Ovary (tissue), 9 donors: Measurements from ENCODE around the gene PTPRG. TPM values are rescaled to one million over a fixed set of nuclear protein-coding genes. Genes with fewer than 3 reads are reported as not detected.
"Not testable (repeated sequence)": the region's sequence is repeated elsewhere in the genome, so short reads cannot be mapped to it uniquely, and the experiment has no call there.

Experiments used
- DNase-seq, 5 donors: peaks; one replicate each; pipeline ENCODE4 v3.0.0-alpha.2; 2019 to 2020
- H3K27ac ChIP-seq, 2 donors: fragments of 200-600 bp; one replicate each; pipeline versions ENCODE4 v1.5.1 to v1.8.0; 2019 to 2022
- H3K27me3 ChIP-seq: fragments of 200-600 bp; one replicate; pipeline ENCODE4 v1.8.0; 2022
- H3K36me3 ChIP-seq: fragments of 200-600 bp; sonication (generic); one replicate; pipeline ENCODE4 v1.5.1; 2019
- H3K4me1 ChIP-seq: one replicate; pipeline ENCODE4 v1.8.1; 2013; ENCODE audit warnings: mild to moderate bottlenecking, moderate library complexity; ENCODE audit not compliant: insufficient read depth
- H3K4me3 ChIP-seq: fragments of 200-600 bp; sonication (generic); one replicate; pipeline ENCODE4 v1.5.1; 2017
- H3K9me3 ChIP-seq, 2 donors: fragments of 200-600 bp in 1 of 2; sonication (generic) in 1 of 2; one replicate each; pipeline versions ENCODE4 v1.5.1 to v1.8.1; 2013 to 2019; ENCODE audit warnings: mild to moderate bottlenecking in 1 of 2, moderate library complexity in 1 of 2
- EP300 ChIP-seq: sonication (generic); formaldehyde crosslinking; IDR thresholded peaks from one replicate; pipeline ENCODE4 v1.6.1; 2017; ENCODE audit warnings: antibody characterized with exemption
- POLR2A ChIP-seq: fragments of 450-650 bp; IDR thresholded peaks from one replicate; pipeline ENCODE4 v1.6.1; 2017; ENCODE audit warnings: antibody characterized with exemption, mild to moderate bottlenecking, moderate library complexity
- WGBS, 3 donors: extraction: QIAGEN DNeasy Blood & Tissue Kit in 1 of 3; methylation state at CpG; one replicate each; pipeline versions ENCODE4 v1.1.5 to v1.1.7; 2013 to 2017; 5-methylcytosine and 5-hydroxymethylcytosine counted together
- intact Hi-C, 4 donors: fragments of 100-400 bp; cut with DNase I; formaldehyde crosslinking; loops; one replicate each; pipeline versions ENCODE4 v1.11.0 to v1.15.1; 2022 to 2023
- polyA plus RNA-seq, 2 donors: library from polyadenylated mRNA; stranded (reverse); fragments of 200-250 nt in 1 of 2; fragments of 350-450 nt in 1 of 2; fragmentation: Illumina TruSeq in 1 of 2; extraction: RNeasy Lipid Tissue Mini Kit (QIAGEN cat#74804) in 1 of 2; gene quantifications; one replicate each; pipeline ENCODE4 v1.2.3, GENCODE V29; 2013 to 2014
- total RNA-seq, 7 donors: library from RNA; depleted of rRNA in 2 of 7; stranded (reverse); fragments of >200 nt in 2 of 7; fragmentation: NEBNext Ultra II Directional in 3 of 7; extraction: Animal tissue kit (Norgen Biotek cat#: 25700) in 3 of 7; gene quantifications; one replicate each; pipeline versions ENCODE4 v1.1.0 to v1.2.4, GENCODE V29; 2016 to 2023
- TF ChIP-seq, protein P1 (sequence below), 3 donors: fragments of 450-650 bp in 2 of 3; fragments of 200-600 bp in 1 of 3; IDR thresholded peaks; one replicate each; pipeline versions ENCODE4 v1.5.1 to v1.8.0; 2016 to 2022; ENCODE audit warnings: antibody characterized with exemption in 3 of 3, mild to moderate bottlenecking in 1 of 3
- donor health status: DM: no; HTN: no; CAD: no; lungs with moderate emphysema.
- donor health status: DM: no; HTN: no; CAD: no.
- donor health status: Bipolar disorder and iron deficiency.
- donor health status: DM: yes; HTN: yes; CAD: no.
- donor health status: DM: no; HTN: no; CAD: no.
- donor health status: DM: yes; HTN: yes; CAD: no.

PTPRG gene
- total and polyA plus RNA-seq, 9 donors: 18.2 to 87.9 (median 47.7) TPM

DNA sequence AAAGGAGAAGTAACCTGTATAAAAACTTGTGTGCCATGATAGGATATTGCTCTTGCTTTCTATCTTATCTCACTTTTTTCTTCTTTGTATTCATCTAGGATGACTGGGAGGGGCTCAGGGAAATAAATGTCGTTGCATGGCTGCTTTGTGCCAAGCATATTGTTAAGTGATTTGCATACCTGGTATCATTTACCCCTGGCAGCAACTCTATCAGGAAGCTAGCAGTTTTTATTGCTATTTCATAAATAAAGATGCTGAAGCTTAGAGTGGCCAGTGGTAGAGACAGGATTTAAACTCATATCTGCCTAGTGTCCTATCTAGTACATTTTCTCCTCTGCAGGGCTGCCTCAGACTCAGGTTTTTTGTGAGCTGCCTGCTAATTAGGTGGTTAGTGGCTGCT is 253.3 kb downstream of the PTPRG start:
- intact Hi-C loops: no loop called here
- H3K27me3 ChIP-seq: no peaks in the 10 kb centered on the region
- WGBS, 3 donors: 28 to 35% (median 29%) methylated on average over 1 of the region's 1 CpG
- no peaks in the 10 kb centered on the region for H3K36me3 ChIP-seq
- no peaks in the 10 kb centered on the region for H3K9me3 ChIP-seq
- H3K4me3 ChIP-seq: no peak overlapping the region
- H3K27ac ChIP-seq: no peak overlapping the region
- TF ChIP-seq EP300: no peak
- TF ChIP-seq, protein P1, sequence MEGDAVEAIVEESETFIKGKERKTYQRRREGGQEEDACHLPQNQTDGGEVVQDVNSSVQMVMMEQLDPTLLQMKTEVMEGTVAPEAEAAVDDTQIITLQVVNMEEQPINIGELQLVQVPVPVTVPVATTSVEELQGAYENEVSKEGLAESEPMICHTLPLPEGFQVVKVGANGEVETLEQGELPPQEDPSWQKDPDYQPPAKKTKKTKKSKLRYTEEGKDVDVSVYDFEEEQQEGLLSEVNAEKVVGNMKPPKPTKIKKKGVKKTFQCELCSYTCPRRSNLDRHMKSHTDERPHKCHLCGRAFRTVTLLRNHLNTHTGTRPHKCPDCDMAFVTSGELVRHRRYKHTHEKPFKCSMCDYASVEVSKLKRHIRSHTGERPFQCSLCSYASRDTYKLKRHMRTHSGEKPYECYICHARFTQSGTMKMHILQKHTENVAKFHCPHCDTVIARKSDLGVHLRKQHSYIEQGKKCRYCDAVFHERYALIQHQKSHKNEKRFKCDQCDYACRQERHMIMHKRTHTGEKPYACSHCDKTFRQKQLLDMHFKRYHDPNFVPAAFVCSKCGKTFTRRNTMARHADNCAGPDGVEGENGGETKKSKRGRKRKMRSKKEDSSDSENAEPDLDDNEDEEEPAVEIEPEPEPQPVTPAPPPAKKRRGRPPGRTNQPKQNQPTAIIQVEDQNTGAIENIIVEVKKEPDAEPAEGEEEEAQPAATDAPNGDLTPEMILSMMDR (IDR thresholded peaks at IDR 0.05): no peak
- no peak for TF ChIP-seq POLR2A
- H3K4me1 ChIP-seq: peaks cover 14% of the 10 kb centered on the region
- DNase-seq: no peak

DNA sequence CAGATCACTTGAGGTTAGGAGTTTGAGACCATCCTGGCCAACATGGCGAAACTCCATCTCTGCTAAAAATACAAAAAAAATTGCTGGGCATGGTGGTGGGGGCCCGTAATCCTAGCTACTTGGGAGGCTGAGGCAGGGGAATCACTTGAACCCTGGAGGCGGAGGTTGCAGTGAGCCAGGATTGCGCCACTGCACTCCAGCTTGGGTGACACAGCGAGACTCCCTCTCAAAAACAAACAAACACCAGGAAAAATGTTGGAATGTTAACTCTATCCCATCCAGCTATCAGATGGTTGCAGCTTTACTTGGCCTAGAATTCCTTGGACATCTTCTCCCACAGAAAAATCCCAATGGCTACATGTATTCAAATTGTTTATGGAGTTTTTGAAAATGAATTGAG is 254.9 kb downstream of the PTPRG start:
- H3K27me3 ChIP-seq, H3K36me3 ChIP-seq, H3K4me1 ChIP-seq, DNase-seq, H3K27ac ChIP-seq, H3K4me3 ChIP-seq, H3K9me3 ChIP-seq, intact Hi-C loops: not testable (repeated sequence)
- 83 to 90% (median 89%) methylated on average over 5 of the region's 5 CpGs for WGBS, 3 donors

DNA sequence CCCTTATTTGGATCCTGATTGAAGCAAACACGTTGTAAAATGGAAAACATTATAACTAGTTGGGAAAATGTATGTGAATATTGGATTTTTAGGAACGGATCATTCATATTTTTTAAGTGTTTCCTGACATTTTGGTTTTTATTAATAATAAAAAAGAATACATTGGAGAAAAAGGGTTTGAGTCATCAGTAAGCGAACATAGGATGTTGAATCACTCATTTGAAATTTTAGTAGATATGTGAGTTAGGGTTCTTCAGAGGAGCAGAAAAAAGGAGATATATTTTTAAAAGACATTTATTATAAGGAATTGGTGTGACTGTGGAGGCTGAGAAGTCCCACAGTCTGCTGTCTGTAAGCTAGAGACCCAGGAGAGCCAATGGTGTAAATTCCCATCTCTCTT is 258.5 kb downstream of the PTPRG start:
- Histone ChIP-seq H3K4me3 (no peak overlapping the region), H3K27me3 (no peaks in the 10 kb centered on the region), H3K4me1 (peaks cover 12% of the 10 kb centered on the region), H3K36me3 (no peaks in the 10 kb centered on the region), H3K9me3 (no peaks in the 10 kb centered on the region), H3K27ac (no peak overlapping the region)
- intact Hi-C loops: no loop called here
- DNase-seq: no peak
- TF ChIP-seq POLR2A (no peak), EP300 (no peak)
- TF ChIP-seq, protein P1 (IDR thresholded peaks at IDR 0.05): no peak
- 92 to 94% (median 94%) methylated on average over 3 of the region's 3 CpGs for WGBS, 3 donors

DNA sequence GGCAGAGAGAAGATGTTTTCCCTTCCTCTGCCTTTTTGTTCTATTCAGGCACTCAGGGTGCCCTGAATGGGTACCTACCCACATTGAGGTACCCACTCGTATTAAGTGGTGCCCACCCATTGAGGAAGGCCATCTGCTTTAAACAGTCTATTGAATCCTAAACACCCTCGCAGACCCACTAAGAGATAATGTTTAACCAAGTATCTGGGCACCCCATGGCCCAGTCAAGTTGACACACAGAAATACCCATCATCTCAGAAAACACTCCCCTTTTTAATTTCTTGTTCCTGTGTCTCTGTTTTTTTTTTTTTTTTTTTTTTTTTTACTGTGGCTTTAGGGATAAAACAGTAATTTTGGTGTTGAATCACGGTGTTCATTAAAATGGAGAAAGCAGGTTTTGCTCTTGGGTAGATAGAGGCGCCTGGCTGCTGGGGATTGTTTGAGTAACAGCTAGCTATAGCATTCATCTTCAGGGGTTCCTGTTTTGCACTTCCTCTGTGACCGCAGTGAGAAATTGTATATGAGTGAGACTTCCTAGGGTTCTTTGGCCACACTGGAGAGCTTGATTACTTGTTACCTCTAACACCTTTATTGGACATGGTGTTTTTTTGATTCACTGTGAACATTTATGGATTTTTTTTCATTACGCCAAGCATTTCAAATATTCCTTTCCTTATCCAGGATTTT is 259.1 kb downstream of the PTPRG start:
- Histone ChIP-seq H3K36me3 (no peaks in the 10 kb centered on the region), H3K4me1 (peaks cover 12% of the 10 kb centered on the region)

DNA sequence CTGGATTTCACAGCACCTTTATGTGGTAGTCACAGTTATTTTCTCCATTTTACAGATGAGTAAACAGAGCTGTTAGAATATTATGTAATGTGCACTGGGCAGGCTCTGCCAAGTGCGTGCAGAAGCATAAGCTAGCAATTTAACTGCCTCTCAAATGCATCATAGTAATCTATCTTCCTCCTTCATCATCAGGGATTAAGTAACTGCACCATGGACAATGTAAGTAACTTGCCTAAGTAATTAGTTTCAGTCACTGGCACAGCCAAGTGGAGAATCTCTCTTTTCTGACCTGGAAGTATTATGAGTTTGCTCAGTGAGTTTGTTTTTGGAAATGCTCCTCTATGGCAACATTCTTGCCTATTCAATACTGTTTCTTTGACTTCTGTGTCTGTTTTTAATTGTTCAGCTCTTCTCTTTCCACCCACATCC is 260.5 kb downstream of the PTPRG start:
- peak overlapping the region in 1 of 2 donors; percentile 27 for H3K27ac ChIP-seq
- H3K36me3 ChIP-seq: no peaks in the 10 kb centered on the region
- no peak for DNase-seq

More for the DNA sequence above, 259.1 kb downstream of the PTPRG start:
- 96 to 97% (median 97%) methylated on average over 6 of the region's 6 CpGs for WGBS, 3 donors
- no peak for DNase-seq
- TF ChIP-seq, protein P1 (IDR thresholded peaks at IDR 0.05): no peak
- no peak for TF ChIP-seq EP300
- TF ChIP-seq POLR2A: no peak
- Histone ChIP-seq H3K27me3 (no peaks in the 10 kb centered on the region), H3K4me3 (no peak overlapping the region), H3K9me3 (no peaks in the 10 kb centered on the region), H3K27ac (no peak overlapping the region)
- intact Hi-C loops: no loop called here

More for the DNA sequence above, 260.5 kb downstream of the PTPRG start:
- Histone ChIP-seq H3K9me3 (no peaks in the 10 kb centered on the region), H3K4me3 (no peak overlapping the region), H3K27me3 (no peaks in the 10 kb centered on the region), H3K4me1 (peaks cover 17% of the 10 kb centered on the region)
- WGBS, 3 donors: 9 to 19% (median 17%) methylated on average over 1 of the region's 1 CpG
- intact Hi-C loops: no loop called here
- TF ChIP-seq POLR2A (no peak), EP300 (no peak)
- TF ChIP-seq, protein P1 (IDR thresholded peaks at IDR 0.05): no peak
